ENCODE results near the gene RBBP7.
"Not testable (repeated sequence)": the region's sequence is repeated elsewhere in the genome, so short reads cannot be mapped to it uniquely, and the experiment has no call there.

The RBBP7 gene

DNA sequence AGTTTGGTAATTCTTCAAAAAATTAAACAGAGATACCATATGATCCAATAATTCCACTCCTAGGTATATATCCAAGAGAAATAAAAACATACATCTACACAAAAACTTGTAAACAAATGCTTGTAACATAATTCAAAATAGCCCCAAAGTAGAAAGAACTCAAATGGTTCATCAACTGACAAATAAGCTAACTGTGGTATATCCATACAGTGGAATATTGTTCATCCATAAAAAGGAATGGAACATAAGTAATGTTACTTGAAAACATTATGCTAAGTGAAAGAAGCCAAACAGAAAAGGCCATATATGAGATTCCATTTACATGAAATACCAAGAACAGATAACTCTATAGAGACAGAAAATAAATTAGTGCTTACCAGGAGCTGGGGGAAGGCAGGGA, 13.4 kb downstream of the RBBP7 start:
- no peak for DNase-seq

DNA sequence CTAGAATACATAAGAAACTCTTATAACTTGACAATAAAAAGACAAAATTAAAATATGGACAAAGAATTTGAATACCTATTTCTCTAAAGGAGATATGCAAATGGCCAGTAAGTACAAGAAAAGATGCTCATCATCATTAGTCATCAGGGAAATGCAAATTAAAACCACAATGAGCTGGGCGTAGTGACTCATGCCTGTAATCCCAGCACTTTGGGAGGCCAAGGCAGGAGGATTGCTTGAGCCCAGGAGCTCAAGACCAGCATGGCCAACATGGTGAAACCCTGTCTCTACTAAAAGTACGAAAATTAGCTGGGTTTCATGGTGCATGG, 14.1 kb downstream of the RBBP7 start:
- not testable (repeated sequence) for DNase-seq

DNA sequence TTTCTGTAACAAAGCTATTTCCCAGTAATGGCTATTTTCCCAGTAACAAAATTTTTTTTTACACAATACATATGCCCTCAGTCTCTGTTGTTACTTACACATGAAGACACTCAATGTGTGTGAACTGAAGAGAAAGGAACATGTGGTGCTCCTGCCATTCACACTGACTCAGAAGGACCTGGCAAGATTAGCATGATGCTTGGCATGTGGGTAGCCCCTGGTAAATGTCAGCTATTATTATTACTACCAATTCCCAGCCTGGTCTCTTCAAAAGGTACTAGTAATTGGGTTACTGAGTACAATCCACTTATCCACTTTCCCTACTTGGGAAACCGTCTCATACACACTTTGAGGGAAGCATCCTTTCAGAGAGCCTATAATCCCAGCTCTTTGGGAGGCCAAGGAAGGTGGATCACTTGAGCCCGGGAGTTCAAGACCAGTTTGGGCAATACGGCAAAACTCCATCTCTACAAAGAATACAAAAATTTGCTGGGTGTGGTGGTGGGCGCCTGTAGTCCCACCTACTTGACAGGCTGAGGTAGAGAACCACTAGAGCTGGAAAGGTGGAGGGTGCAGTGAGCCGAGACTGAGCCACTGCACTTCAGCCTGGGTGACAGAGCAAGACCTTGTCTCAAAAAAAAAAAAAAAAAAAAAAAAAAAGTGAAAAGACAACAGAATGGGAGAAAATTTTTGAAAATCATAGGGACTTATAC, 14.6 kb downstream of the RBBP7 start:
- DNase-seq = no peak

DNA sequence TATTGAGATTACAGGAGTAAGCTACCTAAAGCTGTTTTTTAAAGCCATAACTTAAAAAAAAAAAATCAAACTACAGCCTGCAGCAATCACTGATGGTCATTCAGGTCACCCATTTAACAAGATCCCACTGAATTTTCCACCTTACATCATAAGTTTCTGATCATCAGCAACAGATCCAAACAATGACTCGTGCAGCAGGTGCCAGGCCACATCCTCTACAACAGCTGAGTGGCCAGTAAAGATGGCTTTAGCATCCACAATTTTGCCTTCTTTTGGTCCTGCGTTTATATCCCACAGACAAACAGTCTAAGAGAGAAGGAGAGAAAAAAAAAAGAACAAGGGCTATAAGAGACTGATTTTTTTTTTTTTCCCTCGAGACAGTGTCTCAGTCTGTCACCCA, 16.6 kb downstream of the RBBP7 start:
- DNase-seq = no peak

DNA sequence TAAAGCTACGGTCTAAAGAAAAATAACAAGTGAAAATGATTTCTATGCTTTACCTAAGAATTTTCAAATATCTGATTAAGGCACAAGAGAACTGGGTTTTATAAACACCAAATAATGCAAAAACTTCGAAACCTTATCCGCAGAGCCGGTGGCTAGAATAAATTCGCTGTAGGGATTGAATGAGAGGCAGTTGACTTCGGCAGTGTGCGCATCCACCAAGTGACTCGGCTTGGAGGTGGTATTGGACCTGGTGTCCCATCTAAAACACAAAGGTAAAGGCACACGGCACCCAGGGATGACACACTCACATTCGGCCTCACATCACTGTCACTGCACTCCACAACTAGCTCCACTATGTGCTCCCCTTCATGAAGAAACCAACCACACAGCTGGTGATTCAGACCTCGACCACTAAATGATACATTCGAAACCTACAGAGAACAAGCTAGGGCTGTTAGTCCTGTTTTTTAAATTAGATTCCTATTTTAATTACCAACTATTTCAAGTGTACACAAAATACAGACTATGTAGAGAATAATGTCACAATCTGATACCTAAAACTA, 17.5 kb downstream of the RBBP7 start:
- DNase-seq = no peak

DNA sequence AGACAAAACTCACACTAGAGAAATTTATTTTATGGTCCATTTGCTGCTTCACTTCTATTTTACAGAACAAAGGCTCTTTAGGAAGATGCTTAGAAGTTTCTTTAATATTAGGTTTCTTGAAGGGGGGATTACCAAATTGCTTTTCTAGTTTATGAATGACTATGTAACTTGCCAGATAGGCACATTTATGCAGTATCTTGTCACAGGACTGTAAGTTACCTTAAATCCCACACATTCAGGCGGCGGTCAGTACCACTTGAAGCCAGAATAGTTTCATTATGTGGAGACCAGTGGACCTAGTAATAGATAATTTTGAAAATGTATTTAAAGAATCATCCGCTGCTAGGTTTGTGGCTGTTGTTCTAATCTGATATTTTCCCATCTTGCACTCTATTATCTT, 18.3 kb downstream of the RBBP7 start:
- no peak for DNase-seq

DNA sequence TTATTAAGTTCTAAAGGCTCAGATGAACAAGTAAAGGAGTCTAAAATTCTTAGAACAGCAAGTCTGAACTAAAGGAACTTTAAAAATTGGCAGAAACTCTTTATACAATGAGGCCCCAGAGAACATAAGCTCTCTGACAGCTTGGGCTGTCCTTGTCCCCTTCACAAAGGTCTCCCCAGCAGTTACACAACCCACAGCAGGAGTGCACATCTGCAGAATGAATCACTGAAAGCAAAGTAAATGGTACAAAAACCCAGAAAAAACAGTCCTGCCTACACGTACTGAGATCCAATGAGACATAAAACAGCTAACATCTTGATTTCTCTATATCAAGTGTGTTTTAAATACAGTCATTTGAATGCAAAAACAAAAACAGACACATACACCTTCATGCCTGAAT, 18.7 kb downstream of the RBBP7 start:
- DNase-seq = no peak

DNA sequence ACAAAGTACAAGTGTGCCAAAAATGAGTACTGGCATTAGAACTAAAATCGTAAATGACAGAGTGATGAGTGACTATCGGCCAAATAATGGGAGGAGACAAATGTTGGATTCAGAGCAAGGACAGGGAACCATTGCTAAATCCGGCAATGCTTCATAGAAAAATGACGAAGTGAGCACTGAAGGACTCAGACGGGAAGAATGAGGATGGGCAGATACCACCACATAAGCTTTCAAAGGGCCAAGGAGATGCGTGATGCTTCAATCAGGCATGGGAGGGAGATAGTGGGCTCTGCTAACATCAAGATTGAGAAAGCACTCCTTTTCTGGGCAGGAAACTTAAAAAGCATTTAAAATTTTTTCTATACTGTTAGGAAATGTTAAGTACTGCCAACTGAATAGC, 21.6 kb downstream of the RBBP7 start:
- DNase-seq = no peak

DNA sequence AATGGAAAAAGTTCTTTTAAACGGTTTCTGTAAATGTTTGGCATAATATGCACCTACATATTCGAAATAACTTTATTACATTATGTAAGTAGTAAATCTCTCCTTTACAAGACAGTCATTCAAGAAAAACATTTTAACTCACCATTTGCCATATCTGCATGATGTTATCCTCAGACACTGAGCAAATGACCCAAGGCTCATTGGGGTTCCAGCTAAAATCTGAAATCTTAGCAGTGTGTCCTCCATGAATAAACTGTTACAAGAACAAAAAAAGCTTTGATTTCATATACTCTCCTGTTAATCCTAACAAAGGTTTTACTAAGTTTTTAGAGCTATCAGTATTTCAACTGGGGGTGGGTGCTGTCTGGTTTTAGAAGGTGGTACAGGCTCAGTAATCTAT, 24.5 kb downstream of the RBBP7 start:
- DNase-seq = no peak

DNA sequence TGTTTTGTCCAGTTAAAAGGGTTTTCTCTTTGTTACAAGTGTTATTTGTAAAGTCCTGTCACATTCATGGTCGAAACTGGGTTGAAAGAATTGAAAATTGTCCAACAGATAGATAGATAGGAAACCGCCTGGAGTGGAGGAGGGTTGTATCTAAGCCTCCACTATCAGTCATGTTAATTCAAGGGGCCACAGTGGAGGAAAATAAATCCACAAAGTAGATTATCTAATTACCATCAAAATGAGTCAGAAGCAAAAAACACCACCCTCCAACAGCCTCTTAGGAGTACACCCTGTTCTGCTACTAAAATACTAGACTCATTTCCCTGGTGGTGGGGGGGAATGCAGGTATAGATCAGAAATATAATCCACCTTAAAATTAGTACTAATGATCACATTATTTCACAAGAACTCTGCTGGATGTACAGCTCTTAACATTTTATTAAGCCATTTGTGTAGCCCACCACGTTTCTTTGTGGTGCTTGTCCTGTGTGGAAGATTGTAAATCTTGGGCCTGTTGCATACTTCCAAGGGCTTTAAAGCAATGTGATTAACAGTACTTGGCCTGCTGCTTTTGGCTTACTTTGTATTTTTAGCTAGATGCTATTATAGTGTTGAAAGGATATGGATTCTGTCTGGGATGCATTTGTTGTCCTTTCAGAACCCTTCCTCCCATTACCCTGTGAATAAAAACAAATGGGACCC, 26.8 kb downstream of the RBBP7 start:
- DNase-seq = no peak

DNA sequence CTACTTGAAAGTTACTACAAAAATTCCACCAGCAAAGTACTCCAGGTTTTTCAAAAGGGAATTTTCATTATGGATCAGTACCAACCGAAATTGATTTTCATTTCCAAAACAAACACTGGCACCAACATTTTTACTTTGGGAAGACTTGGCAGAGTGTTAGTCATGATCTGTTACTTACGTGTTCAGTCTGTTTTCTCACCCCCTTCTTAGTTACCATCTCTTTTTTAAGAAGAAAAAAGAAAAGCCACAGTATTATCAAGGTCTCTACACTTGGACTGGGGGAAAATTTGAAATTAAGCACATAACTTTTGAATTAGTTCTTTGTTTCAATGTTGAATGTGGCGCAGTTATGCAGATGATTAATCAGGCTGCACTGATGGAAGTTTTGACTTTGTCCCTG, 27.5 kb downstream of the RBBP7 start:
- no peak for DNase-seq

DNA sequence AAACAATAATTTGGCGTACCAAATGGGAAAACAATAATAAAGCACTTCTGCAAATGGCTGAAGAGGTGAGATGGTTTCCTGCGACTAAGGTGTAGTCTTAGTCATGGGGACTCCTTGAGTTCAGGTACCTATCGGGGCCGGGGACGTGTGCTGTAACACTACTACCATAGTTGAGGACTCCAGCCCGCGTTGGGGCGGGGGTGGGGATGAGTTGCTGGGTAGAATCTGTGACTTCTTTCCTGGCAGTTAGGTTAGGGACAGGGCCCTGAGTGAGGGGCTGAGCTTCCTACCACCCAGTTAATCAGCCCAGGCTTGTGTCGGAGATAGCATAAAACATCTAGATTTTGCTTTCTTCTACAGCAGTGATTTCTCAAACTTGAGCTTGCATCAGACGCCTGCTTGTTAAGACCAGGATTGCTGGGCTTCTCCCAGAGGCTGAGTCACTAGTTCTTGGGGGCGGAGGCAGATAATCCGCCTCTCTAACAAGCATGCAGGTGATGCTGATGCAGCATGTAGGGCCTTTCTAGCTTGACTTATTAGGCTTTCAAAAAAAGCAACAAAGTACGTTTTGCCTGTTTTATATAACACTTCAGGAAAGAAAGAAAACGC, 30.2 kb downstream of the RBBP7 start:
- DNase-seq = no peak

DNA sequence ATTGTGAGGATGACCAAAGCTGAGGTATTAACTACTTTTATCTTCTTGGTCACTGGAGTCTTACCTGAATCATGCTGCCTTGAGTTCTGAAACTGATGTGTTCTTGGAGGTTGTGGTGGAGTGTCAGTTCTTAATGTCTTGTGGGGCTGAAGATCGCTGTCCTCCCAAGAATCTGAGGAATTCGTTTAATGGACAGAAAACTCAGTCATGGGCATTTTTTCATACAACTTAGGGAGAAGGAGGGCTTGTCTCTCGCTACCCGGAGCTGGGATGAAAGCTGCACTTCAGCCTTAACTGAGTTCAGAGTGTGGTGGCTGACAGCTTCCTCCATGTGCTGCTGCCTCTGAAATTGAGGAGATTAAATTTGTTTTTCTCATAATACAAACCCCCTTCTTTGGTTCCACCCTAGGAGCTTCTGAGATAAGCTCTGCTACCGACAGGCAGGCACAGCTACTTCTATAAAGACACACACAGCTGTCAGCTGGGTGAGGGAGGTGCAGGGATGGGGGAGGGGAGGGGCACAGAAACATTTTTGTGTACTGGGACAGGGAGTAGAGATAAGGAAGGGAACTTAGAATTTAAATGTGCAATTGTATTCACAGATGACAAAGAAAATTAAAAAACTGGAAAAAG, 30.8 kb downstream of the RBBP7 start:
- no peak for DNase-seq

DNA sequence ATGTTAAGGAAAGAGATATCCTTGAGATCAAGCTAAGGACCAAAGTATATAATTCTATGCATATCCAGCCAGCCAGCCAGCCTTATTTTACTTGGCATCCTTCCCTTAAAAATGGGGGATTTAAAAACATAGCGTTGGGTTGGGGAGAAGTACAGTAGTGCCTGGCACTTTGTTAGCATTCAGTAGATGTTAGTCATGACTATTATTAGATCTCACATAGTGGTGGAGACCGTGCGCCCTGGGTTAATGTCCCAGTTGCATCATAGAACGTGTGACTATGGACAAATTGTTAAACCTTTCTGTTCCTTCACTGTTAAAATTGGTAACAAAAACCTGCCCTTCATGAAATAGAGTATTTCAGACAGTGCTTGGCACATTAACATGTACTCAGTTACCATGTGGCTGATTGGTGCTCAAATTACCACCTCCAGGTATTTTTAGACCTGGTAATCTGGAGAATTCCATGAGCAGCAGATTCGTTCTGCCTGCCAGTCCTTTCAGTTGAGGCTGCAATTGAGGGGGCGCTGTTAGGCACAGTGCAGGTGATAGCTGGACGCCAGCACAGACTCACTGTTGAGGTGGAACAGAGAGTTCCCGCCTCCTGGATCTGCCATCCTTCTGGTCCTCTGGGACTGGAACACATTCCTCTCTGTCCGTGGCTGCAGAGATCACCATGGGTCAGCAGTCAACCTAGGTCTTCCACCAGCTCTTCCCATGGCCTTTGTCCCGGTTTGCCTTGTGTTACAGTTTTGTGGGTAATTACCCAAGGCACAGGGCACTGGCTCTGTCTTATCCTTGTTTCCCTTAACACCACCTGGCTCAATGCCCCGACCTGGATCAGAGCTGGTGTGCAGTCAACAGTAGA, 31.7 kb downstream of the RBBP7 start:
- DNase-seq = no peak

DNA sequence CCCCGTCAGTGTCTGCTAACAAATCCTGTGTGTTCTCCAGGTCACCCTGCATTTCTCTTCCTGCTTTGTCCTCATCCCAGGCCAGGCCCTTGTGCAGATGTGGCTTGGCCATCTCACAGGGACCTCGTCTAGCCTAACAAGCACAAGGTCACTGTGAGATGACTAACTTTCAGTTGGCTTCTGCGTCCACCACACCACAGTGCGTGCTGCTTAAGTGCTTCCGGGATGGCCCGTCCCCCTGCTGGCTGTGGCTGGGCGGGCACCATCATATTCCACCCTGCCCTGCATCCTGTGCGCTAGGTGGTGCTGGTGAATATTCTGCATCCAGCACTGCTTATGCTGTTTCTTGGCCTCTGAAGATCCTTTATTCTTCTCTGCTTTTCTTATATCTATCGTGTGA, 33.8 kb downstream of the RBBP7 start:
- no peak for DNase-seq

DNA sequence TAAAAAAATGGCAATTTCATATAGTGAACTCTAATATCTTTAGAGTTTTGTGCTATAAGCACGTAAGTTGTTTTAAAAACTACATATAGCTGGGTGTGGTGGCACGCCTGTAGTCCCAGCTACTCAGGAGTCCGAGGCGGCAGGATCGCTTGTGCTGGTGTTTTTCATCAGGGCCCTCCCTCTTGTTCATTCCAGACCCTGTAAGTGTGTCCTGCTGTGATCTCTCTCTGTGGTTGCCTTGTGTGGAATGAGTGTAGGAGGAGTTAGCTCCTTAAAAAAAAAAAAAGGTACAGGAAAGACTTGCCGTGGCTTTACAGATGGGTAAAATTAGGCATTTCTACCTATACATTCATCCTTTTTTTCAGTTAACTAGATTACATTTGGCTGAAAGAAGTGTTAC, 35.4 kb downstream of the RBBP7 start:
- no peak for DNase-seq

DNA sequence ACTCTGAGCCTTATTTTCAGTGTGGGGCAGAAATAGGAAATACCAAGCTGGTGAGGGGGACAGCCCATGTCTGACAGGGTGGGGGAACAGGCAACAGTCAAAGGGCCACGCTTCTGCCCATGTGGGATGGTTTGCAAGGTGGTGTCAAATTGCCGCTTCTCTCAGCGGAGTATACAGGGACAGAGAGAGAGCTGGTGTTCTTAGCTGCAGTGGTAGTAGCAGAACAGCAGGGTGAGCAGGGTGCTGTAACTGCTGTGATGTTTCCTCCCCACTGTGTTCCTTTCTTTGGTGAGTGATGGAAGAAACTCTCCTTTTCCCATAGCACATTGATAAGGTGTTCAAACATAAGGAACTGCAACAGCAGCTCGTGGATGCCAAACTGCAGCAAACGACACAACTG, 37.9 kb downstream of the RBBP7 start:
- DNase-seq = no peak

DNA sequence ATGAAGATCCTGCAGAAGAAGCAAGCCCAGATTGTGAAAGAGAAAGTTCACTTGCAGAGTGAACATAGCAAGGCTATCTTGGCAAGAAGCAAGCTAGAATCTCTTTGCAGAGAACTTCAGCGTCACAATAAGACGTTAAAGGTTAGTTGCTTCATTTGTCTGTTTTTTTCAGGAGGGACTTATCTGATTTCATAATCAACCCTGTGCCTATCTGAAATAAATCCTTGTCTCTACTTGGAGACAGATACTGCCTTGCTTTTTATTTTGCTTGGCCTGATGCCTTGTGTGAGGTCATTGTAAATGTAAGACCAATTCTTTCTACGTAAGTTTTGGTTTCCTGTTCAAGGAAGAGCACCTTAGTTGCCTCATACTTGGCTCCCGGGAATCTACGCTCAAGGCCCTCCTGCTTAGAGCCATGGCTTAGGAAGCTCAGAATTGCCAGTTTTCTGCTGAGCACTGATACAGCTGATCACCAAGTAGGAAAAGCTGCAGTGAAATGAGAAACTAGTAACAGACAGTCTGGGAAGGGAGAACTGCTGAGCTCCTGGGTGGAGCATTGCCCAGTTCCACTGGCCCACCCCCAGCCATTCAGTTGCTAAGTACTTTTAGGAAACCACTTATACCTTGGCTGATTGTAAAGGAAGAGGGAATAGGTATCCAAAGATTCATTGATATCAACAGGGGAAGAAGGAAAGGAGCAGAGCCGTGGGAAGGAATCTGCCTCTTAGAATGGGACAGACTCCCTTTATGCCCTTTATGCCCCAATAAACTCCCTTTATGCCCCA, 41.8 kb downstream of the RBBP7 start:
- DNase-seq = no peak

DNA sequence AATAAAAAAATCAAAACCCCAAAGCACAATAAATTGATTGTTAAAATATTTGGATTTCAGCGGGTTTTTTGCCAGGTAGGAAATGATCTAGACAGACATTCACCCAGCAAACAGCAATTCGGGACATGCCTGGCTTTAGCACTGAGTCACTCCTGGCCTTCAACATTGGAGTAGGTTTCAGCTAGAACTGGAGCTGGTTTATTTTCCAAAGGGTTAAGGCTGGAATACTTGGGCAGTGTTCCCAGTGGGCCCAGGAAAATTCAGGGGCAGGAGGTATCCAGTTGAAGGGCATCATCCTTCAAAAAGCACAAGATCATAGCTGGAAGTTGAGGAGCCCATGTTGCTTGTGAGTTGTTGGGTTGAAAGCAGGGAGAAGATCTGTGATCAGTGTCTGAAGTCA, 42.9 kb downstream of the RBBP7 start:
- DNase-seq = no peak

DNA sequence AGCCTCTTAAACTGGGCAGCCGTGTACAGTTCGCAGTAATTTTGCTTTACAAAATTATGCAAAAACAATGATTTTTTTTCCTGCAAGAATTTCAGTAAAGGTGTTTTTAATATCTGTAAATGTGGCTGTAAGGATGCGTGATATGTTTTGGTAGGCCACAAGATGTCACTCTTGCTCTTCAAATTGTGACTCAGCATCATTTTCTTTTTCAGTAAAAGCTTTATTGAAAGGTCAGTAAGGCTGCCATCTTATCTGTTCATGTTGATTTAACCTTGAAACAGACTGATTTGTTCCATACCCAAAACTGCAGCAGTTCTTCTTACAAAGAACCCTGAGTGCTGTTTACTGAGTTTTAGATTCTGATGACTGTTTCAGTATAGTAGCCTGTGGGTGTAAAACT, 44.0 kb downstream of the RBBP7 start:
- DNase-seq = no peak

DNA sequence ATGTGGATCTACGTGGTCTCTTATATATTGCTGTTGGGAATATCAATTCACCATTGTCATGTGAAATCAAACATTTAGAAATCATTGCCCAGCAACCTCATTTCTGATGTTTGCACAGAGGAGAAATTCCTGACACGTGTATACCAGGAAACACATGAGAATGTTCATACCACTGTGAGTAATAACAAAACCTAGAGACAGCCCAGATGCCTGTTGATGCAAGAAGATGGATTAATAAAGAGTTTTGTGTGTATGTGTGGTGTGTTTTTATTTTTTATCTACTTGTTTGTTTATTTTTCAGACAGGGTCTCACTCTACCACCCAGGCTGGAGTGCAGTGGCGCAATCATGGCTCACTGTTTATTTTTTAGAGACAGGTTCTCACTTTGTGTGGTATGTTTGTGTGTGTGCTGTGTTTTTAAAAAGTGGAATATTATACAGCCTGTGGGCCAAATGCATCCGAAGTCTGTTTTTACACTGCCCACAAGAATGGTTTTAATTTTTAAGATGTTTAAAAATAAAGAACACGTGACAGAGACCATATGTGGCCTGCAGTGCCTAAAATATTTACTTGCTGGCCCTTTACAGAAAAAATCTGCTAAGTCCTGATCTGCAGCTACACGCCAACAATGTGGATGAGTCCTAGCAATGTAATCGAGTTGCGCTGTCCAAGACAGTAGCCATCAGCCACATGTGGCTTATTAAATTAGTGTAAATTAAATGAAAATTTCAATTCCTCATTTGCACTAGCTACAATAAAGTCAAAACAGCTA, 44.7 kb downstream of the RBBP7 start:
- DNase-seq = no peak
